ENCODE measurements around the gene GNAQ. TPM values are rescaled to one million over a fixed set of nuclear protein-coding genes. Genes with fewer than 3 reads are reported as not detected.

Gene GNAQ
- total RNA-seq, 2 donors from 2014 or later = 15.8 to 22.1 TPM

GRCh38 chr9:77673941-77674791 is 357.4 kb downstream of the GNAQ start:
- ATAC-seq (no peak), DNase-seq (no peak)
- intact Hi-C loops (cut with DNase I) = no loop called here
- H3K4me1 ChIP-seq = no peaks in the 10 kb centered on the region
- no peaks in the 10 kb centered on the region for H3K27me3 ChIP-seq
- TF ChIP-seq CTCF (IDR thresholded peaks at IDR 0.05) (no peak), POLR2A (IDR thresholded peaks at IDR 0.05) (no peak)
- H3K27ac ChIP-seq = no peak overlapping the region
- no peaks in the 10 kb centered on the region for H3K9me3 ChIP-seq
- 82 to 83% methylated on average over 10 of the region's 10 CpGs for WGBS, 2 donors
- no peak overlapping the region for H3K4me3 ChIP-seq
- H3K36me3 ChIP-seq (replicated peaks in 1 of 2; ENCODE audit: insufficient read depth in 1 of 2, low read depth in 2 of 2) = no peaks in the 10 kb centered on the region

- no peaks in the 10 kb centered on the region for H3K36me3 ChIP-seq (replicated peaks in 1 of 2; ENCODE audit: insufficient read depth in 1 of 2, low read depth in 2 of 2)
- no peaks in the 10 kb centered on the region for H3K27me3 ChIP-seq
- no peak overlapping the region for H3K4me3 ChIP-seq
- H3K27ac ChIP-seq = no peak overlapping the region
- DNase-seq = no peak
- TF ChIP-seq CTCF (IDR thresholded peaks at IDR 0.05) (no peak), POLR2A (IDR thresholded peaks at IDR 0.05) (no peak)
- WGBS, 2 donors = 49 to 58% methylated on average over 4 of the region's 4 CpGs
- peaks cover under 1% of the 10 kb centered on the region for H3K4me1 ChIP-seq
- H3K9me3 ChIP-seq = no peaks in the 10 kb centered on the region
- ATAC-seq = no peak
- intact Hi-C loops (cut with DNase I) = no loop called here
These were observed 359.4 kb downstream of the GNAQ start for GRCh38 chr9:77672183-77672582.

DNA sequence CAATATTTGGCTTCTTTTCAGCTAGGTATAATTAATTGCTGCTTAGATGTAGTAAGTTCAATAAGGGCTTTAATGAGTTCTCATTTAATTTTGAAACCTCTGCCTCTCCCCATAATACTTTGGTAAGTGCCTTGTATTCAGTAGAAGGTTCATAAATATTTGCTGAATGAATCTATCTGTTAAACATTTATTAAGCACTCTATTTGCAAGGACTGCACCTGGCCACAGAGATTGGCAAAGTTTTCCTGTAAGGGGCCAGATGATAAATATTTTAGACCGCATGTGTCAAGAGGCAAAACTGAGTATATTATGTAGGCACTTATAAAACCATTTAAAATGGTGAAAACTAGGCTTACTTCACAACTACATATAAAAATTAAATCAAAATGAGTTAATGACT is 364.5 kb downstream of the GNAQ start:
- no peaks in the 10 kb centered on the region for H3K27me3 ChIP-seq
- no peak overlapping the region for H3K27ac ChIP-seq
- H3K4me3 ChIP-seq = no peak overlapping the region
- peaks cover 28% of the 10 kb centered on the region for H3K4me1 ChIP-seq
- no peaks in the 10 kb centered on the region for H3K9me3 ChIP-seq
- DNase-seq (peak in 1 of 4 donors; percentile 30), ATAC-seq (no peak)
- no peak for TF ChIP-seq POLR2A (IDR thresholded peaks at IDR 0.05)
- no peak for TF ChIP-seq CTCF (IDR thresholded peaks at IDR 0.05)
- intact Hi-C loops (cut with DNase I) = no loop called here
- no peaks in the 10 kb centered on the region for H3K36me3 ChIP-seq (replicated peaks in 1 of 2; ENCODE audit: insufficient read depth in 1 of 2, low read depth in 2 of 2)
- 20 to 27% methylated on average over 1 of the region's 1 CpG for WGBS, 2 donors

Other genes starting within 250 kb of the GNAQ start
- 1 to 10 TPM; 5.6 to 9.6 TPM for gene CEP78, start 204.3 kb upstream of the GNAQ start, total RNA-seq

All from body of pancreas (tissue), 4 donors.